HG03521 (cell line): ENCODE measurements around the gene MTREX.

Source experiments
- ATAC-seq: cut with Tn5 transposase; IDR thresholded peaks from one replicate; pipeline ENCODE4 v1.9.1; 2021; ENCODE audit warnings: mild to moderate bottlenecking, moderate library complexity; ENCODE audit not compliant: unreplicated experiment

MTREX gene

DNA sequence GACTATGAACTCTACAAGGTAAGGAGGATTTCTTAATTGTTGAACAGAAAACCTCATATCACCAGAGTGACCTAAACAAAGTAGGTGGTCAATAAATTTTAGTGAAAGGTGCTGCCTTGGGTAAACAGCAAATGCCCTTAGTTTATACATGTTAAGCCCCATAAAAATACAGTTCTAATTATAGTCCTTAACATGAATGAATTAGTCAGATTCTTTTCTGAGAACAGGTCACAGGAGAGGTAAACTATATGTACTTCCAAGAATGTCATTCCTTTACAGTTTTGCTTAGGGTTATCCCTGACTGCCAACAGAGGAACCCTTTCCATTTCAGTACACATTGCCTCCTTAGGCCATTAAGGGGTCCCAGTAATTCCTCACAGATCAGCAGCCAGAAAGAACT, 162.1 kb downstream of the MTREX start:
- no peak for ATAC-seq

DNA sequence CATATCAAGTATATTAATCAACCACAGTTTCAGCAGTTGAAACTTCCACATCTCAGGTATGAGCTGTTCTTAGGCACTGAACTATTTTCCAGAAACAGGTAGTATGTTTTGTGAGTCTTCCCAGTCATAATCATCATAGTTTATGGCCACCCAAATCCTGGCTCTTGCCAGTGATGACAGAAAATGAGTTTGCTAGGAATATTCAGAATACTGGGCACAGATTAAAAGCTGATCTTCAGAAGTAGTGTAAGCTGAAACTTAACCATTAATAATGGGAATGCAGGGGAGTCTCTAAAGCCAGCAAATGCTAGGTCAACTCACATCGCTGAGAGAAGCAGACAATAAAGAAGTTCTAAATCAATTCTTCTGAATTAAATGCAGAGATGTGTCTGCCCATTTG, 162.5 kb downstream of the MTREX start:
- no peak for ATAC-seq

DNA sequence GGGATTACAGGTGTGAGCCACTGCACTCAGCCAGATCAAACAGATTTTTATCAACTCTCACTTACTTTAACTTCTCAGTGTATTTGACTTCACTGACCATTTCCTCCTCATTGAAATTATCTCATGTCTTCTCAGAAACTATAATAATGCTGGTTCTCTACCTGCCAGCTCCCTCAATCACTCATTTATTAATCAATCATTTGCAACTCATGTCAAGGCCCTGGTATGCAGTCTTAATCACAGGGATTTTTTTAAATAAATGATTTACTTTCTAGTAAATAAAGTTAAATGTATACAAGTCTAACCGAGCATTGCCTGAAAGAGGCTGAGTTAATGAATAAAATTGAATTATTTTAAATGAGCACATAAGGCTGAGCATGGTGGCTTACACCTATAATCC, 163.7 kb downstream of the MTREX start:
- no peak for ATAC-seq

DNA sequence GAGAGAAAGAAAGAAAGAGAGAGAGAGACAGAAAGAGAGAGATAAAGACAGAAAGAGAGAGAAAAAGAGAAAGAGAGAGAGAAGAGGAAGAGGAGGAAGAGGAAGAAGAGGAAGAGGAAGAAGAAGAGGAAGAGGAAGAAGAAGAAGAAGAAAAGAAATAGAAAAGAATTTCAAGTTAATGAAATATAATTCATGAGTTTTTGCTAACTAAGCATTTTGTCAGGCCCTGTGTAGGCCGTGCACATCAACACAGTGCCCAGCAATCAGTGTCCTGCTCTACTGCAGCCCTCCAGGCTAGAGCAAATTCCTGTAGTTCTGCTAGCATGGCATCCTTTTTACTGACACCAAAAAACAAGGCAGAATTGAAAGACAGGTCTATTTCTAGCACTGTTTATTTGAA, 164.9 kb downstream of the MTREX start:
- no peak for ATAC-seq
